ENCODE data around the gene PRKAA1. TPM values are rescaled to one million over a fixed set of nuclear protein-coding genes. Genes with fewer than 3 reads are reported as not detected.

The PRKAA1 gene
- total and polyA plus RNA-seq, 2 donors (not counting 1 experiment from before 2014, with no cell fraction given), result 39.9 to 107 TPM

- ATAC-seq (ENCODE audit: low read depth) (peak; percentile 94), DNase-seq (peak; percentile 92)
- Histone ChIP-seq H3K36me3 (replicated peaks in 1 of 2; ENCODE audit: control extremely low read depth in 1 of 2, control insufficient read depth in 1 of 2, extremely low read depth in 1 of 2, insufficient read depth in 2 of 2, low read length in 1 of 2) (peaks cover 0 to 1% of the 10 kb centered on the region in 2 experiments), H2AFZ (ENCODE audit: insufficient read depth, low read depth, low read length, poor library complexity, severe bottlenecking) (peak within 1 kb of the TSS; percentile 96), H3K4me3 (ENCODE audit: control extremely low read depth in 1 of 5, extremely low read depth in 1 of 5, insufficient read depth in 1 of 5, low read depth in 2 of 5, low read length in 4 of 5) (peak within 1 kb of the TSS; percentile 78 to 100 (median 95)), H3K9me3 (ENCODE audit: control extremely low read depth in 1 of 3, control insufficient read depth in 2 of 3, insufficient read depth in 1 of 3, low read length in 2 of 3) (no peaks in the 10 kb centered on the region), H3K27ac (ENCODE audit: low read length in 2 of 2) (peak within 1 kb of the TSS; percentile 77 to 92), H3K27me3 (replicated peaks in 1 of 4; ENCODE audit: control extremely low read depth in 1 of 4, control insufficient read depth in 3 of 4, insufficient read depth in 4 of 4, low read length in 3 of 4) (no peaks in the 10 kb centered on the region), H4K20me1 (ENCODE audit: control insufficient read depth, insufficient read depth, low read length, poor library complexity, severe bottlenecking) (peaks cover 12% of the 10 kb centered on the region), H3K4me1 (ENCODE audit: control insufficient read depth in 2 of 2, insufficient read depth in 2 of 2, low read length in 2 of 2) (peaks cover 10 to 13% of the 10 kb centered on the region in 2 donors), H3K79me2 (ENCODE audit: control insufficient read depth, insufficient read depth, low read length) (peaks cover 48% of the 10 kb centered on the region), H3K4me2 (replicated peaks; ENCODE audit: low read depth, low read length, poor library complexity, severe bottlenecking) (peak within 1 kb of the TSS; percentile 86), H3K9ac (ENCODE audit: low read length) (peak within 1 kb of the TSS; percentile 89)
- intact Hi-C loops (cut with micrococcal nuclease), result loop anchor here (1.0 to 10.0 kb wide), 7 partner anchors 43 to 1681 kb away; partner anchors contain the start of genes PRKAA1, PTGER4, RICTOR and RIMOC1
- H3K27ac Mint-ChIP-seq, result no peak within 1 kb of the TSS
- TF ChIP-seq EZH2 (IDR thresholded peaks at IDR 0.05; ENCODE audit: borderline replicate concordance, insufficient read depth, low read depth, low read length, poor library complexity, severe bottlenecking) (no peak), CTCF (IDR thresholded peaks at IDR 0.05) (peak; percentile 63)
- no peak within 1 kb of the TSS for H3K4me3 Mint-ChIP-seq
- H3K9me3 Mint-ChIP-seq (ENCODE audit: insufficient read depth), result no peaks in the 10 kb centered on the region
- H3K4me1 Mint-ChIP-seq, result peaks cover 16% of the 10 kb centered on the region
- 7% methylated on average over 79 of the region's 80 CpGs for WGBS (ENCODE audit: insufficient coverage)
- ChIA-PET CTCF (interaction anchor here (0.7 to 2.3 kb wide), 8 partner anchors 16 to 1042 kb away, joined by 3 to 6 read pairs (median 3); no protein-coding TSS in a partner anchor), POLR2A (interaction anchor here (0.6 to 0.9 kb wide), 3 partner anchors 42 to 79 kb away, joined by 3 to 5 read pairs (median 3); partner anchors contain the start of gene PRKAA1)
- no peaks in the 10 kb centered on the region for H3K27me3 Mint-ChIP-seq
Measured at GRCh38 chr5:40755407-40756365, 42.5 kb downstream of the PRKAA1 start, which contains the start of gene TTC33. Gene TTC33 (minus strand): TSS chr5:40755961. CDS start chr5:40747018, 8,943 bp downstream.
